ENCODE results near the gene HAT1.
"Not testable (repeated sequence)": the region's sequence is repeated elsewhere in the genome, so short reads cannot be mapped to it uniquely, and the experiment has no call there.

HAT1 gene

DNA sequence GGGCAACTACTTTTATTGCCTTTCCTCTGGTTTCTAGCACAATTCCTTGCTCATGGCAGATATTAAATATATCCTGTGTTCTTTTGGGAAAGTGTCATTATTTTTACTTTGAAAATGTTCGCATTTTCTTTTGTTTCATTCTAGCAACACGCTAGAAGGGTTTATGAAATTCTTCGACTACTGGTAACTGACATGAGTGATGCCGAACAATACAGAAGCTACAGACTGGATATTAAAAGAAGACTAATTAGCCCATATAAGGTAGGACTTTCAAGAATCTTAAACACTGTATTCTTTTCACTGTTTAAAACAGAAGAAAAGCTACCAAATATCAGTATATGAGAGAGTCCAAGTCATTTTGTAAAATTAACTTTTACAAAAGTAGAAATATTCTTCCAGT is 56.8 kb downstream of the HAT1 start:
- TF ChIP-seq, protein P1, sequence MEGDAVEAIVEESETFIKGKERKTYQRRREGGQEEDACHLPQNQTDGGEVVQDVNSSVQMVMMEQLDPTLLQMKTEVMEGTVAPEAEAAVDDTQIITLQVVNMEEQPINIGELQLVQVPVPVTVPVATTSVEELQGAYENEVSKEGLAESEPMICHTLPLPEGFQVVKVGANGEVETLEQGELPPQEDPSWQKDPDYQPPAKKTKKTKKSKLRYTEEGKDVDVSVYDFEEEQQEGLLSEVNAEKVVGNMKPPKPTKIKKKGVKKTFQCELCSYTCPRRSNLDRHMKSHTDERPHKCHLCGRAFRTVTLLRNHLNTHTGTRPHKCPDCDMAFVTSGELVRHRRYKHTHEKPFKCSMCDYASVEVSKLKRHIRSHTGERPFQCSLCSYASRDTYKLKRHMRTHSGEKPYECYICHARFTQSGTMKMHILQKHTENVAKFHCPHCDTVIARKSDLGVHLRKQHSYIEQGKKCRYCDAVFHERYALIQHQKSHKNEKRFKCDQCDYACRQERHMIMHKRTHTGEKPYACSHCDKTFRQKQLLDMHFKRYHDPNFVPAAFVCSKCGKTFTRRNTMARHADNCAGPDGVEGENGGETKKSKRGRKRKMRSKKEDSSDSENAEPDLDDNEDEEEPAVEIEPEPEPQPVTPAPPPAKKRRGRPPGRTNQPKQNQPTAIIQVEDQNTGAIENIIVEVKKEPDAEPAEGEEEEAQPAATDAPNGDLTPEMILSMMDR (IDR thresholded peaks at IDR 0.05; ENCODE audit: low read depth, low read length, missing control alignments) = no peak
- Histone ChIP-seq H3K36me3 (replicated peaks) (peaks cover 16% of the 10 kb centered on the region), H3K27ac (no peak overlapping the region)

DNA sequence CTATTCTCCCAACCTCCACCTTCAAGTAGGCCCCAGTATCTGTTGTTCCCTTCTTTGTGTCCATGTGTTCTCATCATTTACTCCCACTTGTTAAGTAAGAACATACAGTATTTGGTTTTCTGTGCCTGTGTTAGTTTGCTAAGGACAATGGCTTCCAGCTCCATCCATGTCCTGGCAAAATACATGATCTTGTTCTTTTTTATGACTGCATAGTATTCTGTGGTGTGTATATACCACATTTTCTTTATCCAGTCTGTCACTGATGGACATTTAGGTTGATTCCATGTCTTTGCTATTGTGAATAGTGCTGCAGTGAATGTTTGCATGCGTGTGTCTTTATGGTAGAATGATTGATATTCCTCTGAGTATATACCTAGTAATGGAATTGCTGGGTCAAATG is 61.7 kb downstream of the HAT1 start:
- H3K27ac ChIP-seq = not testable (repeated sequence)

More for the DNA sequence above, 56.8 kb downstream of the HAT1 start:
- DNase-seq = no peak
- no peaks in the 10 kb centered on the region for H3K27me3 ChIP-seq (replicated peaks)
- in situ Hi-C loops (cut with HindIII; ENCODE audit: low pct_ligation_motif_present, low sequenced_read_pairs) = no loop called here
- no peak overlapping the region for H3K4me3 ChIP-seq (ENCODE audit: low read depth, low read length)

DNA sequence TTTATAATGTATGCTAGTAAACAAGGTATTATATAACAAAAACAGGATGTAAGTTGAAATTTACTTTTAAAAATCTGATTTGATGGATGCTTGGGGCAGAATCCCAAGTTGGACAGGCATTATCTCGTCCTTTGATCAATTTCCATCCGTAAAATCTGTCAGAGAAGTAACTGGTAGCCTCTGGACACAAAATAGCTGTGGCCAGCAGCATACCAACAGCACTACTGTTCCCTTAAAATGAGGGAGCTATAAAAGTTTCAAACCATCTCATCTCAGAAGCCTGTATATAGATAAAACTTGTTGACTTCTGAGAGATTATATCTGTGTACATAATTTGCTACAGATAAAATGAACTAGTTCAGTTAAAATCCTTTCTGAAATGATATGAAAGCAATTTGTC is 62.8 kb downstream of the HAT1 start:
- no peak for DNase-seq
- in situ Hi-C loops (cut with HindIII; ENCODE audit: low pct_ligation_motif_present, low sequenced_read_pairs) = no loop called here
- TF ChIP-seq, protein P1 (IDR thresholded peaks at IDR 0.05; ENCODE audit: low read depth, low read length, missing control alignments) = no peak

More for the DNA sequence above, 61.7 kb downstream of the HAT1 start:
- peaks cover 13% of the 10 kb centered on the region for H3K36me3 ChIP-seq (replicated peaks)
- H3K27me3 ChIP-seq (replicated peaks); DNase-seq; in situ Hi-C loops (cut with HindIII; ENCODE audit: low pct_ligation_motif_present, low sequenced_read_pairs); H3K4me3 ChIP-seq (ENCODE audit: low read depth, low read length): not testable (repeated sequence)

DNA sequence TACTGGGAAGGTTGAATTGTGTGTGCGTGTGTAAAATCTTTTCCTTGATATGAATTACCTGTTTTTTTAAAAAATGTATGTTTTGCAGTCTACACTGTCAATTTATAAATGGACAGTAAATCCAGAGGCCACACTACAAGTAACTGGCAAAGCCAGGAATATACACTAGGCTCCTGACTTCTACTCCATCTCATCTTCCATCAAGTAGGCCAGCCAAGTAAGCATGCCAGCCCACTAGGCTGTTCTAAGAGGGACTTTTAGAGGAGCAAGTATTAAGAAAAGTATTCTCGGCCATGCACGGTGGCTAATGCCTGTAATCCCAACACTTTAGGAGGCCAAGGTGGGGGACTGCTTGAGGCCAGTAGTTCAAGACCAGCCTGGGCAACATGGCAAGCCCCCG is 64.5 kb downstream of the HAT1 start:
- H3K36me3 ChIP-seq (replicated peaks) = peaks cover 2% of the 10 kb centered on the region

More for the DNA sequence above, 62.8 kb downstream of the HAT1 start:
- H3K27ac ChIP-seq = no peak overlapping the region
- H3K27me3 ChIP-seq (replicated peaks) = no peaks in the 10 kb centered on the region
- no peak overlapping the region for H3K4me3 ChIP-seq (ENCODE audit: low read depth, low read length)
- peaks cover 2% of the 10 kb centered on the region for H3K36me3 ChIP-seq (replicated peaks)

DNA sequence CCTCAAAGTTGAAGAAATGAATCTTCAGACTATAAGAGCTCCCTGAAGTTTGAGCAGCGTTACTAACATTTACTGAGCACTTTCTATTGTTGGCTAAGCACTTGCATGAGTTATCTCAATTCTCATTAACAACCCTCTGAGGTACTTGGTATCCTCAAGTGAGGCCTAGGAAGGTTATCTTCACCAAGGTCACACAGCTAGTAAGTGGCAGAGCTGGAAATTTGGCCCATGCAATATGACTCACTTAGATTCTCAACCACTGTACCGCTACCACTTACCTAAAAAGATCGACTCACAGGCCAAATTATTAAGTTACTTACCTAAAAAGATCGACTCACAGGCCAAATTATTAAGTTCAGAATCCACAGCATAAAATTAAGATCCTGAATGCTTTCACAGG is 68.8 kb downstream of the HAT1 start:
- no peak overlapping the region for H3K4me3 ChIP-seq (ENCODE audit: low read depth, low read length)
- TF ChIP-seq, protein P1 (IDR thresholded peaks at IDR 0.05; ENCODE audit: low read depth, low read length, missing control alignments) = no peak
- DNase-seq = no peak
- no peak overlapping the region for H3K27ac ChIP-seq
- no peaks in the 10 kb centered on the region for H3K27me3 ChIP-seq (replicated peaks)
- in situ Hi-C loops (cut with HindIII; ENCODE audit: low pct_ligation_motif_present, low sequenced_read_pairs) = no loop called here
- H3K36me3 ChIP-seq (replicated peaks) = no peaks in the 10 kb centered on the region

More for the DNA sequence above, 64.5 kb downstream of the HAT1 start:
- no peak overlapping the region for H3K27ac ChIP-seq
- H3K4me3 ChIP-seq (ENCODE audit: low read depth, low read length) = no peak overlapping the region
- H3K27me3 ChIP-seq (replicated peaks) = no peaks in the 10 kb centered on the region
- no peak for DNase-seq
- in situ Hi-C loops (cut with HindIII; ENCODE audit: low pct_ligation_motif_present, low sequenced_read_pairs) = no loop called here
- TF ChIP-seq, protein P1 (IDR thresholded peaks at IDR 0.05; ENCODE audit: low read depth, low read length, missing control alignments) = no peak

DNA sequence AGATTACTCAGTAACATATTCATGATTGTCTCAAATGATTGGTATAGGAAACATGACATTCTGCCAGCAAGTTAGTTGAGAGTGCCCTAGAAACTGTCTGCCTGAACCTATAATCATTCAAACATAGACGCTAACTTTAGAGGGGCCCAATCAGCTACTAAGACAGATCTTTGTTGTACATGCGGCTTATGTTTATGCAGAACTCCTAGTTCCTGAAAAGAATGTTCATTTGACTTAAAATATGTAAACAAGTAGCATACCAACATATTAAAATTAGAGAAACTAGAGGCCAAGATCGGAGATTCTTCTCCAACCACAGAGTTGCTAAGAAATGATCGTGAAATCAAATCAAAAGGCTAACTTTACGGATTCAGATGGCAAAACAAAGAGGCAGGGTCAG is 73.3 kb downstream of the HAT1 start:
- H3K4me3 ChIP-seq (ENCODE audit: low read depth, low read length) = no peak overlapping the region
- H3K27me3 ChIP-seq (replicated peaks) = no peaks in the 10 kb centered on the region
- DNase-seq = no peak
- H3K27ac ChIP-seq = no peak overlapping the region
- no peaks in the 10 kb centered on the region for H3K36me3 ChIP-seq (replicated peaks)
- in situ Hi-C loops (cut with HindIII; ENCODE audit: low pct_ligation_motif_present, low sequenced_read_pairs) = no loop called here
- TF ChIP-seq, protein P1 (IDR thresholded peaks at IDR 0.05; ENCODE audit: low read depth, low read length, missing control alignments) = no peak
